SK-N-SH (cell line): ENCODE data around the gene C4orf33. TPM values are rescaled to one million over a fixed set of nuclear protein-coding genes. Genes with fewer than 3 reads are reported as not detected.

ENCODE experiments used
- CTCF ChIA-PET: fragments of 300-600, 350-600 bp; formaldehyde crosslinking; extraction: SDS; loops from one replicate; lab custom pipeline; 2021; lab: Yijun Ruan, JAX
- POLR2A ChIA-PET: fragments of 350-600 bp; sonication (Branson Sonifier 250); formaldehyde crosslinking; extraction: SDS; loops from one replicate; lab custom pipeline; 2020; ENCODE audit warnings: antibody characterized with exemption, inconsistent platforms; lab: Yijun Ruan, JAX
- DNase-seq: peaks from one replicate; pipeline ENCODE4 v3.0.0; 2012
- H2AFZ ChIP-seq: fragments of 200-600 bp; sonication (generic); 2 replicates; pipeline ENCODE4 v1.8.1; 2016; ENCODE audit warnings: antibody characterized with exemption, mild to moderate bottlenecking, low read depth
- H3F3A ChIP-seq: fragments of 200-600 bp; sonication (generic); replicated peaks from 2 replicates; pipeline ENCODE3; 2016; ENCODE audit warnings: antibody characterized with exemption, mild to moderate bottlenecking; ENCODE audit not compliant: insufficient read depth
- H3K27ac ChIP-seq, 2 experiments: fragments of 200-500 bp in 1 of 2; fragments of 200-600 bp in 1 of 2; sonication (Bioruptor generic) in 1 of 2; sonication (generic), shearing (Covaris generic) in 1 of 2; 2 replicates each; pipeline versions ENCODE4 v1.5.1 to v1.6.1; 2014 to 2016; ENCODE audit warnings: low read depth in 2 of 2, inconsistent platforms in 1 of 2, low read length in 1 of 2, mild to moderate bottlenecking in 1 of 2, mixed read lengths in 1 of 2
- H3K27me3 ChIP-seq: fragments of 200-600 bp; sonication (generic), shearing (Covaris generic); 2 replicates; pipeline ENCODE4 v1.6.1; 2016; ENCODE audit warnings: mixed run types; ENCODE audit not compliant: insufficient read depth
- H3K36me3 ChIP-seq, 2 experiments: fragments of 200-500 bp in 1 of 2; fragments of 200-600 bp in 1 of 2; sonication (Bioruptor generic) in 1 of 2; sonication (generic) in 1 of 2; replicated peaks in 1 of 2; 2 replicates each; pipeline versions ENCODE3 to v1.5.1; 2014 to 2016; ENCODE audit warnings: low read length in 1 of 2, mild to moderate bottlenecking in 1 of 2; ENCODE audit not compliant: insufficient read depth in 2 of 2, control insufficient read depth in 1 of 2
- H3K4me1 ChIP-seq, 2 experiments: fragments of 200-500 bp in 1 of 2; fragments of 200-600 bp in 1 of 2; sonication (Bioruptor generic) in 1 of 2; sonication (generic), shearing (Covaris generic) in 1 of 2; 2 replicates each; pipeline versions ENCODE4 v1.5.1 to v1.6.1; 2014 to 2016; ENCODE audit warnings: low read depth in 1 of 2, low read length in 1 of 2, mixed run types in 1 of 2; ENCODE audit not compliant: insufficient read depth in 2 of 2, control insufficient read depth in 1 of 2
- H3K4me2 ChIP-seq: fragments of 200-600 bp; sonication (generic), shearing (Covaris generic); 2 replicates; pipeline ENCODE4 v1.6.1; 2017; ENCODE audit warnings: mixed run types
- H3K4me3 ChIP-seq, 2 experiments: fragments of 200-500 bp in 1 of 2; fragments of 200-600 bp in 1 of 2; sonication (Bioruptor generic) in 1 of 2; sonication (generic), shearing (Covaris generic) in 1 of 2; 2 replicates each; pipeline versions ENCODE4 v1.5.1 to v1.8.1; 2014 to 2016; ENCODE audit warnings: low read depth in 2 of 2, inconsistent platforms in 1 of 2, low read length in 1 of 2, mild to moderate bottlenecking in 1 of 2, mixed read lengths in 1 of 2, moderate library complexity in 1 of 2
- H3K79me2 ChIP-seq: fragments of 200-600 bp; sonication (generic); 2 replicates; pipeline ENCODE4 v1.8.1; 2017; ENCODE audit warnings: mild to moderate bottlenecking; ENCODE audit not compliant: insufficient read depth
- H3K9ac ChIP-seq: fragments of 200-600 bp; sonication (generic); 2 replicates; pipeline ENCODE4 v1.6.1; 2017; ENCODE audit warnings: mixed run types
- H3K9me2 ChIP-seq: fragments of 200-600 bp; sonication (generic); 2 replicates; pipeline ENCODE4 v1.6.1; 2017; ENCODE audit warnings: mixed run types
- H3K9me3 ChIP-seq: fragments of 200-600 bp; sonication (generic); 2 replicates; pipeline ENCODE4 v1.6.1; 2017; ENCODE audit warnings: mixed run types, mild to moderate bottlenecking, moderate library complexity
- H4K20me1 ChIP-seq: fragments of 200-600 bp; sonication (generic); 2 replicates; pipeline ENCODE4 v1.6.1; 2017; ENCODE audit warnings: mild to moderate bottlenecking, mixed run types; ENCODE audit not compliant: insufficient read depth
- CTCF ChIP-seq: fragments of 200-600 bp; sonication (generic); IDR thresholded peaks from 2 replicates; pipeline ENCODE4 v1.6.1; 2017; ENCODE audit warnings: antibody characterized with exemption, mild to moderate bottlenecking, moderate library complexity
- FOXM1 ChIP-seq: IDR thresholded peaks from 2 replicates; pipeline ENCODE4 v1.4.0; 2012; ENCODE audit warnings: low read depth, mild to moderate bottlenecking
- GABPA ChIP-seq: IDR thresholded peaks from 2 replicates; pipeline ENCODE4 v1.4.0; 2012; ENCODE audit warnings: low read depth, mild to moderate bottlenecking
- MEF2A ChIP-seq: IDR thresholded peaks from 2 replicates; pipeline ENCODE4 v1.4.0; 2012; ENCODE audit warnings: low read depth, borderline replicate concordance
- MXI1 ChIP-seq: IDR thresholded peaks from 2 replicates; pipeline ENCODE4 v1.6.1; 2012; ENCODE audit warnings: mild to moderate bottlenecking, low read depth, low read length, improper control_type of control experiment
- NFIC ChIP-seq: IDR thresholded peaks from 2 replicates; pipeline ENCODE4 v1.4.0; 2012; ENCODE audit warnings: borderline replicate concordance
- RFX5 ChIP-seq: IDR thresholded peaks from 2 replicates; pipeline ENCODE4 v1.6.1; 2012; ENCODE audit warnings: mild to moderate bottlenecking, improper control_type of control experiment, low read length
- TAF1 ChIP-seq: IDR thresholded peaks from 2 replicates; pipeline ENCODE4 v1.6.1; 2012; ENCODE audit warnings: low read depth, mild to moderate bottlenecking, low read length, moderate library complexity, borderline replicate concordance
- TCF12 ChIP-seq: IDR thresholded peaks from 2 replicates; pipeline ENCODE4 v1.4.0; 2012
- USF2 ChIP-seq: fragments of 150-350 bp; IDR thresholded peaks from 2 replicates; pipeline ENCODE4 v1.6.1; 2017; ENCODE audit warnings: antibody characterized with exemption, low read length, low read depth, borderline replicate concordance
- ZBTB33 ChIP-seq: IDR thresholded peaks from 2 replicates; pipeline ENCODE4 v1.4.0; 2012; ENCODE audit warnings: low read depth, borderline replicate concordance
- WGBS: methylation state at CpG from one replicate; pipeline ENCODE4 v1.1.6; 2017; ENCODE audit warnings: low lambda C conversion rate; 5-methylcytosine and 5-hydroxymethylcytosine counted together
- polyA plus RNA-seq, 3 experiments: library from polyadenylated mRNA; depleted of rRNA; stranded (reverse); fragments of >200 nt; gene quantifications; 2 replicates each; pipeline ENCODE4 v1.2.3, GENCODE V29; 2012

Gene C4orf33
- polyA plus RNA-seq, 1 of the 3 experiments (the other 2 are of a cell fraction) = 3.3 TPM

DNA sequence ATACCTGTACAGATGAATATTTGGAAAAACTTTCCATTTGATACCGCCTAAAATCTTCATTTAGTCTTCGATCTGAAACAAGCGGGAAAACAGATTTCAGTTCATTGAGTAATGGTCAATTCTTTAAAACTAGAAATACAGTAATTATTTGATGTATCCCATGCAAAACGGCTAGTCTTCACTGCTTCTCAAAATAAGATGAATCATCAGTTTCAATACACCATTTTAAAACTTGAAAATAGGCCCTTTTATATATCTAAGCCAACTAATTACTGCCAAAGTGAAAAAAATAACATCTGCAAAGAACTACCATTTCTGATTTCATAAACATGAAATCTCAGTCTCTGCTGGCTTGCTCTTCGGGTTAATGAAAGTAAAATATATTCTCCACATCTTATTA lies 13.7 kb upstream of the C4orf33 start:
- CTCF ChIA-PET = no interaction called here
- Histone ChIP-seq H3K9ac (no peak overlapping the region), H3F3A (no peaks in the 10 kb centered on the region), H3K4me1 (no peaks in the 10 kb centered on the region; a peak in 1 of 4 replicates), H3K4me2 (no peak overlapping the region), H3K36me3 (peaks cover 2 to 17% of the 10 kb centered on the region in 2 experiments), H3K9me2 (no peaks in the 10 kb centered on the region), H3K27me3 (no peaks in the 10 kb centered on the region), H4K20me1 (no peaks in the 10 kb centered on the region), H3K79me2 (peaks cover 47% of the 10 kb centered on the region), H3K4me3 (no peak overlapping the region), H3K9me3 (0 out of 2 replicates have a peak, but pooled peaks cover 7% of the 10 kb centered on the region), H2AFZ (no peak overlapping the region), H3K27ac (no peak overlapping the region)
- TF ChIP-seq MXI1 (no peak), NFIC (no peak), GABPA (no peak), CTCF (no peak), USF2 (no peak)
- no peak for DNase-seq
- POLR2A ChIA-PET = no interaction called here
- WGBS = 99% methylated on average over 5 of the region's 5 CpGs

GRCh38 chr4:129085472-129085871 lies 10.5 kb upstream of the C4orf33 start:
- no peak for DNase-seq
- CTCF ChIA-PET = no interaction called here
- H3K9me2 ChIP-seq = no peaks in the 10 kb centered on the region

More at GRCh38 chr4:129085472-129085871, 10.5 kb upstream of the C4orf33 start:
- Histone ChIP-seq H3K4me1 (no peaks in the 10 kb centered on the region), H4K20me1 (no peaks in the 10 kb centered on the region), H3K4me3 (no peak overlapping the region), H3K9ac (no peak overlapping the region), H3K79me2 (peaks cover 78% of the 10 kb centered on the region), H3K27ac (no peak overlapping the region), H3K36me3 (peaks cover 0 to 11% of the 10 kb centered on the region in 2 experiments), H2AFZ (no peak overlapping the region), H3F3A (no peaks in the 10 kb centered on the region), H3K9me3 (0 out of 2 replicates have a peak, but pooled peaks cover 7% of the 10 kb centered on the region), H3K27me3 (no peaks in the 10 kb centered on the region), H3K4me2 (no peak overlapping the region)
- TF ChIP-seq MEF2A (no peak), FOXM1 (no peak), TCF12 (no peak), TAF1 (no peak), ZBTB33 (no peak), RFX5 (no peak)
- 97% methylated on average over 4 of the region's 4 CpGs for WGBS
- POLR2A ChIA-PET = no interaction called here
